ENCODE results near the gene MIOX. TPM values are rescaled to one million over a fixed set of nuclear protein-coding genes. Genes with fewer than 3 reads are reported as not detected.

Gene MIOX
- total RNA-seq, 3 donors from 2014 or later: 0.30 TPM; not detected in 2

DNA sequence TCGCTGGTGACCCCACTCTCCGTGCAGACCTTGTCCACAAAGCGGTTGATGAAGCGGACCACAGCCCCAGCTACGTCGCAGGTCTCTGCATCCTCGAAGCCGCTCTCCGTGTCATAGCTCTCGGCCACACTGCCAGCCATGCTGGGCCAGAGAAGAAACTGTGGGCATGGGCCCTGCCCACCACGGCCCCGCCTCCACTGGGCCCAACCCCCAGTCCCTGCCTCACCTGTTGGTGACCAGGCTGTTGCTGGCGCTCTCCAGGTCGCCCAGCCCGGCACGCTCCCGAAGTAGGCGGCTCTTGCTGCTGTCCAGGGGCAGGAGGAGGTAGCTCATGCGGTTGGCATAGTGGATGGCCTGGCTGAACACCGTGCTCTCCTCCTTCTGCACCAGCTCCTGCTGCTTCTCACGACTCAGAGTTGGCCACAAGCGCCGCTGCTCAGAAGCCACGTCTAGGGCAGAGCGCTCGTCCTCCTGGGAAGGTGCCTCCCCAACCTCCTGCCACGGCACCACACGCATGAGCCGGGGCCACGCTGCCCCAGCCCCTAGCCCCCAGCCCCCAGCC lies 24.6 kb upstream of the MIOX start:
- Mint-ChIP-seq H3K9me3 (no peaks in the 10 kb centered on the region), H3K36me3 (ENCODE audit: insufficient read depth) (peaks cover 35% of the 10 kb centered on the region), H3K4me3 (no peak overlapping the region), H3K27me3 (ENCODE audit: low read depth) (no peaks in the 10 kb centered on the region), H3K4me1 (ENCODE audit: low read depth) (no peaks in the 10 kb centered on the region)
- ATAC-seq: no peak
- no peak for DNase-seq

GRCh38 chr22:50463188-50463900 lies 23.3 kb upstream of the MIOX start:
- Mint-ChIP-seq H3K36me3 (ENCODE audit: insufficient read depth) (peaks cover 31% of the 10 kb centered on the region), H3K4me1 (ENCODE audit: low read depth) (peaks cover under 1% of the 10 kb centered on the region), H3K9me3 (no peaks in the 10 kb centered on the region), H3K27me3 (ENCODE audit: low read depth) (no peaks in the 10 kb centered on the region), H3K4me3 (no peak overlapping the region)
- no peak for DNase-seq
- no peak for ATAC-seq

DNA sequence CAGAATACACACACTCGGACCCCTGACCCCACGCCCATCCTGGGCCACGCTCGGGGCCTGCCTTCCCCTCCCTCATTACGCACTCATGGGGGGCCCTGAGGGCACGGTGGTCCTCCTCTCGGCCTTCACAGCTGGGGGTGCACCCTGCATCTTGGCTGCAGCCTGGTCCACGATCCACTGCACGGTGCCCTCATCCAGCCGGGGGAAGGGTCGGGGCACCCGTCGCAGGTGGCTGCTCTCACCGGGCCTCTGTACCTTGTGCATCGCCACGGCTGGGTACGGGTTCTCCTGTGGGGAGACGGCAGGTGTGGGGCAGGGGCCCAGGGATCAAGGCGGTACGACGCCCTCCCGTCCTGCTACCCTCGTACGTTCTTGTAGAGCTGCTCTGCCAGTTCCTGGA lies 22.2 kb upstream of the MIOX start:
- Mint-ChIP-seq H3K4me1 (ENCODE audit: low read depth) (peaks cover 11% of the 10 kb centered on the region), H3K36me3 (ENCODE audit: insufficient read depth) (peaks cover 22% of the 10 kb centered on the region), H3K27me3 (ENCODE audit: low read depth) (no peaks in the 10 kb centered on the region), H3K4me3 (no peak overlapping the region), H3K9me3 (no peaks in the 10 kb centered on the region)
- ATAC-seq (no peak), DNase-seq (no peak)

DNA sequence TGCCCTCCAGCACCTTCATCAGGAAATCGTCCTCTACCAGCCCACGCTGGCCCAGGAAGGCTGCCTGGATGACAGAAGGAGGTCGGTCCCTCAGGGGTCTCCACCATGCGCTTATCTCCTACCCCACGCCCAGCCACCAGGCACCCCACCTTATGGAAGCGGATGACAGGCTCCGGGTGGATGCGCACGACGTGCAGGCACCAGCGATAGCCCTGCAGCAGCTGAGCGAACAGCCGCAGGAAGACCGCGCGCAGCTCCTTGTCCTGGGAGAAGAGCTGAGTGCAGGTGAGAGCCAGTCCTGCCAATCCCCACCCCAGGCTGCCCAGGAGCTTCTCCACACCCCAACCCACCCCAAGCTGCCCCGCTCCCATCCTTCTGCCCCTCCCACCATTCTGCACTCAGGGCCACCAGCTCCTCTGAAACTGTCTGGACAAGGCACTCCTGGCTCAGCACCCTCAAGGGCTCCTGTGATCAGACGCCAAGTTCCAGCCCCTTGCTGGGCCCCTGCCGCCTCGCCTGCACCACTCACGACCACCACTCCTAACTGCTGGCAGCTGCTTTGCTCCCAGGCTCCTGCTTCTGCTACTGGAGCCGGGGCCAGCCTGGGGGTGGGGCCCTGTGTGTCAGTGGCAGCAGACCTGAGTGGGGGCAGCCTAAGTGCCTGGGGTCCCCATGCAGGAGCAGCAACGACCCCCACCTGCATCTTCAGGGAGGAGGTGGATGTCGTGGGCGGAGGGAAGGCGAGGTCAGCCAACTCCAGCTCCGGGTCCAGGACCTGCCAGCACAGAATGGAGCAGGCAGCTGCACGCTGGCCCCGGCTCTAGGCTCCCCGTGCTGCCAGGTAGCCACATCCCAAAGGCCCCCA lies 21.4 kb upstream of the MIOX start:
- Mint-ChIP-seq H3K9me3 (no peaks in the 10 kb centered on the region), H3K4me1 (ENCODE audit: low read depth) (peaks cover 20% of the 10 kb centered on the region), H3K27me3 (ENCODE audit: low read depth) (no peaks in the 10 kb centered on the region), H3K4me3 (no peak overlapping the region), H3K36me3 (ENCODE audit: insufficient read depth) (peaks cover 21% of the 10 kb centered on the region)
- DNase-seq: no peak
- no peak for ATAC-seq

DNA sequence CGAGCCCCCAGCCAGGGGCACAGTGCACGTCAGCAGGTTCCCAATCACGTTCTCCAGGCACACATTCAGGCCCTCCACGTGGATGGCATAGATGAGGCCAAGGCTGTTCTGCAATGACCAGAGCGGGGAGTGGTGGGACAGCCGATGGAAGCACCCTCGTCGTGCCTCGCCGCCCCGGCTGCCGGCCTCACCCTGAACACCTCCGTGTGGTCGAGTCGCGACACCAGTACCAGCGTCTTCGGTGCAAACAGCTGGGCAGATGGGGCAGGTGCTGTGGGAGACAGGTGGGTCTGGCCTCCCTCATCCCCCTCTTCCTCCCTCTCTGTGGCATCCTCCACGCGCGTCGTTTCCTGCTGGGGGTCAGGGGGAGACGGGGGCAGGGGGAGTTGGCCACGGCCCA lies 19.3 kb upstream of the MIOX start:
- no peak overlapping the region for H3K4me3 Mint-ChIP-seq
- peaks cover 14% of the 10 kb centered on the region for H3K36me3 Mint-ChIP-seq (ENCODE audit: insufficient read depth)
- no peaks in the 10 kb centered on the region for H3K27me3 Mint-ChIP-seq (ENCODE audit: low read depth)
- ATAC-seq: no peak
- no peak for DNase-seq
- peaks cover 40% of the 10 kb centered on the region for H3K4me1 Mint-ChIP-seq (ENCODE audit: low read depth)
- no peaks in the 10 kb centered on the region for H3K9me3 Mint-ChIP-seq

DNA sequence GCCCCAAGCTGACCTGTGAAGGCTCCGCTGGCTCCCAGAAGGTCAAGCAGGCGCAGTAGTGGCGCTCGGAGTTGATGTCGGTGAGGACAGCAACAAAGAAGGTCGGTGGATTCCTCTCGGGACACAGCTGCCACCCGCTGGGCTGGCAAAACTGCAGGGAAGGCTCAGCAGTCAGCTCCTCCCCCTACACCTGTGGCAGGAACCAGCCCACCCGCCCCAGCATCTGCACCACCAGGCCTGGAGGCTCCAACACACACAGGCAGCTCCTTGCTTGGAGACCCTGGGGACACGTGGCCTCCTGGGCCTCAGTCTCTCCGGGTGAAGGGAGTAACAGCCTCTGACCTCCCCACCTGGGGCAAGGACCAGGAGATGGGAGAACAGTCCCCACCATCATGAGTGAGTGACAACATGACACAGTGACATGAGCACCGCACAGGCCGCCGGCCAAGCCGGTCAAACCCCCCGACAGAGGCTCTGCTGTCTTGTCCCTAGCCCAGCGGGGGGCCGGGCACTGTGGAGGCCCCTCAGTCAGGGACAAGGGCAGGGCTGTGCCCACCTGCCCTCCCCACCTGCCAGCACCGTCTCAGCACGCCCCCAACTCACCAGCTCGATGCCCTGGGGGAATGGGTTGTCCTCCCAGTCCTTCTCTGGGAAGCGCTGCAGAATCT lies 18.8 kb upstream of the MIOX start:
- ATAC-seq: no peak
- no peak for DNase-seq

DNA sequence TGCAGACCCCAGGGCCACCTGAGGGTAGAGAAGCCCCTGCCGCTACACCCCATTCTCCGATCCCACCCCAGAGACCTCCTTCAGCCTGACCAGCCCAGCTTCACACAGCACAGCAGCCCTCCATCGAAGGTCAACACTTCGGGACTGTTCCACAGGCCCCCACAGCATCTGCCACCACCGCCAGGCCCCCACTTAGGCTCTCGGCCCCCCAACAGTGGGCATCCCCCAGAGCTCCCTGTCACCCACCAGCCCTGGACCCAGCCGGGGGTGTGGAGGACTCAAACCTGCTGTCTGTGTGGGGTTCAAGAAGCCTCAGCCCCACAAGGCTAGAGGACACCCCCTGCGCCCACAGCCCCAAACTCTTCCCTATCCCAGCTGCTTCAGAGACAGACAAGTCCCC lies 18.0 kb upstream of the MIOX start:
- Mint-ChIP-seq H3K9me3 (no peaks in the 10 kb centered on the region), H3K27me3 (ENCODE audit: low read depth) (no peaks in the 10 kb centered on the region), H3K4me3 (peak overlapping the region; percentile 65), H3K36me3 (ENCODE audit: insufficient read depth) (peaks cover 13% of the 10 kb centered on the region), H3K4me1 (ENCODE audit: low read depth) (peaks cover 53% of the 10 kb centered on the region)
- no peak for ATAC-seq
- DNase-seq: no peak

More for the DNA sequence above, 18.8 kb upstream of the MIOX start:
- Mint-ChIP-seq H3K9me3 (no peaks in the 10 kb centered on the region), H3K4me3 (no peak overlapping the region), H3K36me3 (ENCODE audit: insufficient read depth) (peaks cover 14% of the 10 kb centered on the region), H3K27me3 (ENCODE audit: low read depth) (no peaks in the 10 kb centered on the region), H3K4me1 (ENCODE audit: low read depth) (peaks cover 46% of the 10 kb centered on the region)

GRCh38 chr22:50469377-50470305 lies 17.0 kb upstream of the MIOX start:
- DNase-seq: peak; percentile 95
- Mint-ChIP-seq H3K4me1 (ENCODE audit: low read depth) (peaks cover 58% of the 10 kb centered on the region), H3K4me3 (peak overlapping the region; percentile 65)

GRCh38 chr22:50470491-50470890 lies 16.2 kb upstream of the MIOX start:
- Mint-ChIP-seq H3K9me3 (no peaks in the 10 kb centered on the region), H3K27me3 (ENCODE audit: low read depth) (no peaks in the 10 kb centered on the region), H3K36me3 (ENCODE audit: insufficient read depth) (peaks cover 11% of the 10 kb centered on the region), H3K4me1 (ENCODE audit: low read depth) (peaks cover 59% of the 10 kb centered on the region), H3K4me3 (peak overlapping the region; percentile 65)
- DNase-seq (no peak), ATAC-seq (no peak)

More at GRCh38 chr22:50469377-50470305, 17.0 kb upstream of the MIOX start:
- H3K9me3 Mint-ChIP-seq: no peaks in the 10 kb centered on the region
- no peaks in the 10 kb centered on the region for H3K27me3 Mint-ChIP-seq (ENCODE audit: low read depth)
- peaks cover 11% of the 10 kb centered on the region for H3K36me3 Mint-ChIP-seq (ENCODE audit: insufficient read depth)
- peak; percentile 77 to 79 for ATAC-seq

- Mint-ChIP-seq H3K36me3 (ENCODE audit: insufficient read depth) (peaks cover 9% of the 10 kb centered on the region), H3K27me3 (ENCODE audit: low read depth) (no peaks in the 10 kb centered on the region), H3K4me1 (ENCODE audit: low read depth) (peaks cover 61% of the 10 kb centered on the region), H3K4me3 (peak overlapping the region; percentile 65), H3K9me3 (no peaks in the 10 kb centered on the region)
- DNase-seq (no peak), ATAC-seq (no peak)
These were observed 15.3 kb upstream of the MIOX start for GRCh38 chr22:50471197-50471847.

- Mint-ChIP-seq H3K9me3 (no peaks in the 10 kb centered on the region), H3K36me3 (ENCODE audit: insufficient read depth) (peaks cover 5% of the 10 kb centered on the region), H3K27me3 (ENCODE audit: low read depth) (no peaks in the 10 kb centered on the region), H3K4me1 (ENCODE audit: low read depth) (peaks cover 61% of the 10 kb centered on the region), H3K4me3 (peak overlapping the region; percentile 62)
- DNase-seq (no peak), ATAC-seq (no peak)
These were observed 14.7 kb upstream of the MIOX start for GRCh38 chr22:50471962-50472361.

- ATAC-seq: no peak
These were observed 13.6 kb upstream of the MIOX start for GRCh38 chr22:50473088-50473487.

More at GRCh38 chr22:50473088-50473487, 13.6 kb upstream of the MIOX start:
- DNase-seq: peak; percentile 35
- no peaks in the 10 kb centered on the region for H3K9me3 Mint-ChIP-seq
- peaks cover 61% of the 10 kb centered on the region for H3K4me1 Mint-ChIP-seq (ENCODE audit: low read depth)
- peak overlapping the region; percentile 92 for H3K4me3 Mint-ChIP-seq
- H3K27me3 Mint-ChIP-seq (ENCODE audit: low read depth): no peaks in the 10 kb centered on the region
- peaks cover 5% of the 10 kb centered on the region for H3K36me3 Mint-ChIP-seq (ENCODE audit: insufficient read depth)

Measured in activated T-cell treated with anti-CD3 and anti-CD28 coated beads, Interleukin-2, amount 50 U/mL, for 4 hours (primary cell).